ENCODE measurements around the gene GTF3C6.
"Not testable (repeated sequence)": the region's sequence is repeated elsewhere in the genome, so short reads cannot be mapped to it uniquely, and the experiment has no call there.

GRCh38 chr6:110962636-110963035 is 4.1 kb downstream of the GTF3C6 start:
- TF ChIP-seq CTCF (IDR thresholded peaks at IDR 0.05; ENCODE audit: low read depth, low read length); EZH2phosphoT487 (IDR thresholded peaks at IDR 0.05; ENCODE audit: low read depth): not testable (repeated sequence)

Data from OCI-LY3 (cell line).